ENCODE results near the gene FUCA2. TPM values are rescaled to one million over a fixed set of nuclear protein-coding genes. Genes with fewer than 3 reads are reported as not detected.
"Not testable (repeated sequence)": the region's sequence is repeated elsewhere in the genome, so short reads cannot be mapped to it uniquely, and the experiment has no call there.

FUCA2 gene
- total RNA-seq, 1 donor from 2014 or later = 35.0 TPM

DNA sequence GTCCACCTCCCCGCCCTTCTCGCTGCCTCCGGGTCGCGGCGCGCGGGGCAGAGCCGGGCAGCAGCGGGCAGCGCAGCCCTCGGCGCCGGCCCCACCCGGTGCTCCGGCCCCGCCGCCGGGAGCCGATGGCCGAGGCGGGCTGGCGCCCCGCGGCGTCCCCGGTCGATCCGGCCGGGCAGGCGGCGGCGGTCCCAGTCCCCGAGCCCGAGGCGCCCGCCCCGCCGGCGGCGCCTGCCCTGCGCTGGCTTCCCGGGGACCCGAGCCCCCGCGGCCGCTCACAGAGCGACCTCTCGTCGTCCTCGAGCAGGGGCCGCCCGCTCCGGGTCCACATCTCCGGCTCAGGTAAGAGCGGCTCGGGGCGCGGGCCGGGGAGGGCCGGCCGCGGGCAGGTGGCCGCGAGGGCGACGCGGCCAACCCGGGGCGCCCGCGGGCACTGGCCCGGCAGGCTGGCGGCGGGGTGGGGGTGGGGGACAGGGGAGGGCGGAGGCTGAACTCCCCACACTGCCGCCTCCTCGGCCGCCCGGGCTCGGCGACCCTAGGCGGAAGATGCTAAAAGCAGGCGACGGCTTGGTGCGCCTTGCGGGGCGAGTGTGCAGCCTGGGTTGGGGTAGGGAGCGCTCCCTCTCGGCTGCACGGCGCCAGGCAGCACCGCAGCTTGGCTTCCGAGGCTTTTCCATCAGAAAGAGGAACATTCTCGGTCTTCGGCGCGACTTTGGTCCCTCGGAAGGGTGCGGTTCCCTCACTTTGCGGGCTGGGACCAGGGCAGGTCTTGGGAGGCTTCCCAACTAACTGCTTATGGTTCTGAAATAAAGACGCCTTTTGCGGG is 25.6 kb upstream of the FUCA2 start:
- peak; percentile 82 for ATAC-seq
- DNase-seq = peak; percentile 81
- intact Hi-C loops (cut with micrococcal nuclease) = no loop called here

- intact Hi-C loops (cut with micrococcal nuclease) = no loop called here
- peak; percentile 67 for DNase-seq
- peak; percentile 77 for ATAC-seq
Observed at GRCh38 chr6:143536461-143536865, 24.9 kb upstream of the FUCA2 start.

DNA sequence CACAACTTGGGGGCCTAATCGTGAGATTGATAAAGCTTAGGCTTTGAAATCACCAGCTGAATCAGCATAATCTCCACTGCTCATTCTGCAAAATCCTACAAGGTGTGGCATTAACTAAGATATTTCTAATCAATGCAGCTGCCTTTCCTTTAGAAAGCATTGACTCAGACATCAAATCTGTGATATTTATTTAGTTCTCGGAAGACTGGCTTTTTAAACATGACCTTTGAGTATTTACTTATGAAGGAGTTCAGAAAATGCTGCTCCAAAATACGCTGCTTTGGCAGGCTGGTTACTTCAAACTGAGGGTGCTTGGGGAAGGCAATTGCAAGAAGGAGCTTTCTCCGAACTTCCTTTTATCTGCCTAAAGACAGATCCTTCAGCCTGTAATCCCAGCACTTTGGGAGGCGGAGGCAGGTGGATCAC is 23.7 kb upstream of the FUCA2 start:
- DNase-seq (no peak), ATAC-seq (no peak)
- intact Hi-C loops (cut with micrococcal nuclease) = no loop called here

DNA sequence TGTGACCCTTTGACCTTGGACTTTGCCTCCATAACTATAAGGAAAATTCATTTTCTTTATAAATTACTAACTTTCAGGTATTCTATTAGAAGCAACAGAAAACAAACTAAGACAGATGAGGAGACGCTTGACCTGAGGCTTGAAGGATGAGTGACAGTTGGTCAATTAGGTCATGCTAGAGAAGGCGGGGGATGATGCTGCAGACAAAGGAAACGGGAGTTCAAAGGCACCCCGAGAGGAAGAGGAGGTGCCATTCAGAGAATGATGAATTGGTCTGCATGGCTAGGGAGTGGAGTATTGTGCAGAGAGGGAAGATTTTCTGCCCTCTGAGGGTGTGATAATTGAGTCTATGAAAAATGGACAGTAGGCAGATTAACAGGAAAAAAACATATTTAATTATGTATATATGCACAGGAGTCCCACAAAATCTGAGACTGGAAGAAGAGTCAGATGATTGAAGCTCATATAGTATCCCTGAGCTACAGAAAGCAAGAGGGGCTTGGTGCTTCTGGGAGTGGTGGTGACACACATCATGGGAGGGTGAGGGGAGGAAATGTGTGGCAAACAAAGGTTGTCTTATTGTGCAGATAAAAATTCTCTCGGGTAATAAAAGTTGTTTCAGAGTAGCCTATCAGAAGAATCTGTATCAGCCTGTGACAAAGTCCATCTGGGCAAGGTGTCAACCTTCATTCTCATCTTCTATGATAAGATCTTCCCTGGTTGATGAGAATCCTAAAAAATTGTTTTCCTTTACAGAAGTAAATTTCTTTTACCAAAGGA is 20.4 kb upstream of the FUCA2 start:
- ATAC-seq = no peak
- DNase-seq = no peak
- intact Hi-C loops (cut with micrococcal nuclease) = no loop called here

DNA sequence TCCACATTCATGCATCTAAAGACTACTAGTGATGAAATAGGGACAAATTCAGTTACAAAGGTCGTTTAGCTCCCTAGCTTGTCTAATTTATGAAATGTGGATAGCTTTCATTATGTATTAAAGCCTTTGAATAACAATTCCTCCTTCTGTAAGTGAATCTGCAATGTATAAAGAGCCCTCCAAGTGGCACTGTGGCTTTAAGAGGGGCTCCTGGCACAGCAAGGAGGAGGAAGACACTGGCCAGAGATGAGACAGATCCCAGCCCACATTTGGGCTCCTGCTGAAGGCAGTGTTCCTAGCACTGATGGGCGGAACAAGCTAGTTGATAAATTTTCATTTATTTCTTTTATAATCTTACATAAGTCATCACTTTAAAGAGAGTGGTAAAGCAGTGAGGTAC is 17.6 kb upstream of the FUCA2 start:
- intact Hi-C loops (cut with micrococcal nuclease) = no loop called here
- DNase-seq (no peak), ATAC-seq (no peak)

GRCh38 chr6:143528164-143528811 is 16.8 kb upstream of the FUCA2 start:
- DNase-seq = no peak

GRCh38 chr6:143527677-143528076 is 16.2 kb upstream of the FUCA2 start:
- intact Hi-C loops (cut with micrococcal nuclease) = no loop called here
- no peak for ATAC-seq
- no peak for DNase-seq

More at GRCh38 chr6:143528164-143528811, 16.8 kb upstream of the FUCA2 start:
- intact Hi-C loops (cut with micrococcal nuclease) = no loop called here
- ATAC-seq = no peak

DNA sequence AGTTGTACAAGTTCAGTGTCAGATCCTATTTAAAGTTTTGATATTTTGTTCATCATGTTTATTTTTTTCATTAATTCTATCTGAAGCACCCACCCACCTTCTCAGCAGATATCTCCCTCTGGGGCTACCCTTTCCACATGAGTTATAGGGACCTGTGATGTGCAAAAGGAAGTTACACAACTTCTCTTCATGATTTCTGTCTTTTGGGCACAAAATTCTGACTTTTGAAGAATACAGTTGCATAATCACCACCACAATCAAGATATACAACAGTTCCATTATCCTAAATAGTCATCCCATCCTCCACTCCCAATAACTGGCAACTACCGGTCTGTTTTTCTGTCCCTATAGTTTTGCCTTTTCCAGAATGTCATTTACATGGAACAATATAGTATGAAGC is 13.8 kb upstream of the FUCA2 start:
- no peak for ATAC-seq
- intact Hi-C loops (cut with micrococcal nuclease) = no loop called here
- DNase-seq = no peak

DNA sequence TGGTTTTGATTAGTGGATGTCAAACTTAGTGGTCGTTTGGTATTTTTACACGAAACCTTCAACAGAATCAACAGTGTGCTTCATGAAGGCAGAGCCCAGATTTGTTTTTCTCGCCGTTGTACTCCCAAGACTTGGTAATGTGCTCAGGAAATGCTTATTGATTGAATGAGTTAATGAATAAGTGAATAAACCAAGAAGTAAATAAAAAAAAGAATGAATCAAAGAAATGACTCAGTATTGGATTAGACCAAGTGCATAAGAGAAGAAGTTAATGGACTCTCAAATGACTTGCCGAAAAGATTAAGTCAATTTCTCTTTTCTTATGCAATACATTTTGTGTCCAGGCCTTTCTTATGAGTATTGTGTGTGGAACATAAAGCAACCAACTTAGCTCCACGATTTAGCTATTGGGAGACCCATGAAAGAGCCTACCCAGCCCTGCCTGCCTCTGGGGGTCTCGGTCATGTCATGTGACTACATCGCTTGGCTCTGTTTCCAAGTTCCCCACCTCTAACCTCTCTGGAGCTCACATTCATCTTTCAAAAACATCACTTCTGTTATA is 10.6 kb upstream of the FUCA2 start:
- intact Hi-C loops (cut with micrococcal nuclease) = no loop called here
- ATAC-seq (no peak), DNase-seq (no peak)

GRCh38 chr6:143517447-143517773 is 5.9 kb upstream of the FUCA2 start:
- ATAC-seq (no peak), DNase-seq (no peak)

DNA sequence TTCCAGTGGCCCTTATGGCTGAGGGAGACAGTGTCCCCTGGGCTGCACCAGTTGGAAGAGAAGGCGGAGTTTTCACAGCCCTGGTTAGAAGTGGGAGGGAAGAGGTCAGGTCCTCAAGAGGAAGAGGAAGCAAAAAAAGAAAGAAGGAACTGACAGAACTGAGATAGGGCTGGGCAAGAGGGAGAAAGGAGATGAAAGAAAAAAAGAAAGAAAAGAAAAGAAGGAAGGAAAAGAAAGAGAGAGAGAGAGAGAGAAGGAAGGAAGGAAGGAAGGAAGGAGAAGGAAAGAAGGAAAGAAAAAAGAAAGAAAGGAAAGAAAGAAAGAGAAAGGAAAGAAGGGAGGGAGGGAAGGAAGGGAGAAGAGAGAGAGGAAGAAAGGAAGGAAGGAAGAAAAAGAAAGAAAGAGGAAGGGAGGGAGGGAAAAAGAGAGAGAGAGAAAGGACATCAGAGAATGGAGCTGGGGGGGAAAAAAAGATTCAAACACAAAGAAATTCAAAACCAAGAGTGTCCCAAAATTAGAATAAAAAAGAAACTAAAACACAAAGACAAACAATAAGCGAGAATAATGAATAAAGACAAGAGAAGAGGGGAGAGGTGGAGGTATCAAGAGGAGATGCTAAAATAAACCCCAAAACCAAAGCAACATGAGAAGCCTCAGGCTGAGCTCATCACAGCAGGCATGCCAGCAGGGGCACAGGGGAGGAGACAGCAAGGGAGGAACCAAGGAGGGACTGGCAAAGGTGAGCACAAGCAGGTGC is 5.3 kb upstream of the FUCA2 start:
- intact Hi-C loops (cut with micrococcal nuclease) = no loop called here
- DNase-seq (no peak), ATAC-seq (no peak)

More at GRCh38 chr6:143517447-143517773, 5.9 kb upstream of the FUCA2 start:
- intact Hi-C loops (cut with micrococcal nuclease) = no loop called here

GRCh38 chr6:143515766-143516355 is 4.3 kb upstream of the FUCA2 start:
- intact Hi-C loops (cut with micrococcal nuclease) = no loop called here
- ATAC-seq (peak; percentile 36), DNase-seq (peak; percentile 40)

DNA sequence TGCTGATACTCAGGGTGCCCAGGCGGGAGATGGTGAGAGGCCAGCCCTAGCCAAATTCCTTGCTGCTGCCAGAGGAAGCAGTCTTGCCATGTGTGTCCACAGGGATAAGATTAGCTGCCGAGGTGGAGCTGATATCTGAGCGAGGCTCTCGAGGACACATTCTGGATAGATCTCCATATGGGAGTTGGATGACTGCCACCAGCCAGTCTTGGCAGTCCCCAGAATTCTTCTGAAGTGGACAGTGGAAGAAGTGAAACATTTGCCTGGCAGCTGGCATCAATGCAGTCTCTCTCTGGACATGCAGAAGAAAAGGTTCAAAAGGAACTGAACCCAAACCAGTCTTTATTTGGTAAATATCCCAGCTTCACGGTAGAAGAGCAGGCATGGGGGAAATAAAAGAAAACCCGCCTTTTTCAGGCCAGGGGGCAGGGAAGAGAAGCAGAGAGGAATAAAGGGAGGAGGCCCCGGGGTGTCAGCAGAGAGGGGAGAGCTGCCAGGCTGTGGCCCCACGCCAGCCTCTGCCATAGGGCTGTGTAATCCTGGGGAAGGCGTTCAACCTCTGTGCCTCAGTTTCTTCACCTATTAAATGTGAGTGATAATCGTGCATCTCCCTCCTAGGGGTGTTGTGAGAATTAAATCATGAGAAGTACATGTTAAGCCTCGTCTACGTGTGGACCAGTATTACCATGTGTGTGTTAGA is 3.7 kb upstream of the FUCA2 start:
- ATAC-seq = peak; percentile 78
- intact Hi-C loops (cut with micrococcal nuclease) = no loop called here
- peak; percentile 80 for DNase-seq

DNA sequence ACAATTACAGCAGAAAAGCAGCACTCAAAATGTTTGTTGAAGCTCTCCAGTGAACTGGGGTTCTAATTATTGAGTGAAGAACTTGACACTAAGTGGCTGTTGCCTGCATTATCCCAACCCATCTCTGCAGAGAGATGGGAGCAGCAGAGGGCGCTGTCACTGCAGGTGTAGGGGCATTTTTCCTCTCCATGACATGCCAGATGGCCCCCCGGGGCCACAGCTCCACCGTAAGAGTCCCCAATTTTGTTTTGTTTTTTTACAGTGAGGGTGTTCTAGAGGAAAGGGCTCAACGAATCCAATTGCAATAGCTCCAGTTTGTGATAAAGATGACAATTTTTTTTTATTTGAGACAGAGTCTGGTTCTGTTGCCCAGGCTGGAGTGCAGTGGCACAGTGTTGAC is 1.9 kb upstream of the FUCA2 start:
- intact Hi-C loops (cut with micrococcal nuclease) = no loop called here
- DNase-seq (peak; percentile 41), ATAC-seq (no peak)

GRCh38 chr6:143510326-143510725 is 1.2 kb downstream of the FUCA2 start:
- ATAC-seq; DNase-seq; intact Hi-C loops (cut with micrococcal nuclease): not testable (repeated sequence)

GRCh38 chr6:143507358-143508145 is 4.0 kb downstream of the FUCA2 start:
- no peak for DNase-seq
- intact Hi-C loops (cut with micrococcal nuclease) = no loop called here
- no peak for ATAC-seq

DNA sequence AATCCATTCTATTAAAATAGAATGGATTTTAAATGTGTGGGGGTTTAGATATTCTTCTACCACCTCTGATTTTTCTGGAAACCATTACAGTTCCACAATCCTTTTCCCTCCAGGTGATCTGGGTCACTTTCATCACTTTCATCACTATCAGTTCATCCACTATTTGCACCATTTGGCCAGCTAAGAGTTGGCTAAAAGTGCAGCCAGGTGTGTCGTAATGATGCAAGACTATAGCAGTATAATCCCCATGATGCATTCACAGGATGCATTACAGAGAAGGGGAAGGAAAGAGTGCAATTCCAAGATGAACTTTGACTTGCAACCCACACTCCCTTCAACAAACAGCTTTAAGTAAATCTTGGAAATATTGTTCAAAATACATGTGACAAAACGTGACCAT is 4.9 kb downstream of the FUCA2 start:
- intact Hi-C loops (cut with micrococcal nuclease) = no loop called here
- no peak for ATAC-seq
- DNase-seq = no peak
